PFSK-1 (cell line): ENCODE results near the gene ETV7.
A peak's percentile ranks its signal among the peaks of the same experiment; 100 is the strongest.

ENCODE experiments used
- FOXP2 ChIP-seq: optimal IDR thresholded peaks from 2 replicates; pipeline ENCODE3; 2011; ENCODE audit warnings: borderline replicate concordance, control low read depth, inconsistent platforms; ENCODE audit not compliant: insufficient read depth; ENCODE audit errors: extremely low read length, extremely low read depth
- POLR2AphosphoS5 ChIP-seq: IDR thresholded peaks from 2 replicates; pipeline ENCODE4 v1.6.1; 2012; ENCODE audit warnings: low read depth, mild to moderate bottlenecking, control low read depth, low read length, moderate library complexity
- SIN3A ChIP-seq: IDR thresholded peaks from 2 replicates; pipeline ENCODE4 v1.6.1; 2012; ENCODE audit warnings: mild to moderate bottlenecking, low read length, moderate library complexity, borderline replicate concordance; ENCODE audit not compliant: insufficient read depth
- TAF1 ChIP-seq: IDR thresholded peaks from 2 replicates; pipeline ENCODE4 v1.6.1; 2012; ENCODE audit warnings: low read length, control low read depth, borderline replicate concordance; ENCODE audit not compliant: insufficient read depth
- TF ChIP-seq, protein P1 (sequence below), 2 experiments: IDR thresholded peaks; 2 replicates each; pipeline versions ENCODE4 v1.6.1 to v1.8.0; 2011 to 2012; ENCODE audit warnings: low read depth in 2 of 2, low read length in 2 of 2, control low read depth in 1 of 2, inconsistent platforms in 1 of 2, mild to moderate bottlenecking in 1 of 2, moderate library complexity in 1 of 2; ENCODE audit not compliant: insufficient read depth in 1 of 2

The ETV7 gene

DNA sequence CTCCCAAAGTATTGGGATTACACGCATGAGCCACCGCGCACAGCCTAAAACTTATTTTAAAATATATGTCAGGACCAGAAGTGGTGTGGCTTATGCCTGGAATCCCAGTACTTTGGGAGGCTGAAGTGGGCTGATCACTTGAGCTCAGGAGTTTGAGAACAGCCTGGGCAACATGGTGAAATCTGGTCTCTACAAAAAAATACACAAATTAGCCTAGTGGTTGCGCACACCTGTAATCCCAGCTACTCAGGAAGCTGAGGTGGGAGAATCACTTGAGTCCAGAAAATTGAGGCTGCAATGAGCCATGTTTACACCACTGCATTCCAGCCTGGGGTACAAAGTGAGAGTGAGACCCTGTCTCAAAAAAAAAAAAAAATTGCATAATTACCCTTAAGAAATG lies 41.4 kb upstream of the ETV7 start:
- TF ChIP-seq TAF1 (no peak), POLR2AphosphoS5 (no peak), SIN3A (no peak), FOXP2 (no peak)
- TF ChIP-seq, protein P1, sequence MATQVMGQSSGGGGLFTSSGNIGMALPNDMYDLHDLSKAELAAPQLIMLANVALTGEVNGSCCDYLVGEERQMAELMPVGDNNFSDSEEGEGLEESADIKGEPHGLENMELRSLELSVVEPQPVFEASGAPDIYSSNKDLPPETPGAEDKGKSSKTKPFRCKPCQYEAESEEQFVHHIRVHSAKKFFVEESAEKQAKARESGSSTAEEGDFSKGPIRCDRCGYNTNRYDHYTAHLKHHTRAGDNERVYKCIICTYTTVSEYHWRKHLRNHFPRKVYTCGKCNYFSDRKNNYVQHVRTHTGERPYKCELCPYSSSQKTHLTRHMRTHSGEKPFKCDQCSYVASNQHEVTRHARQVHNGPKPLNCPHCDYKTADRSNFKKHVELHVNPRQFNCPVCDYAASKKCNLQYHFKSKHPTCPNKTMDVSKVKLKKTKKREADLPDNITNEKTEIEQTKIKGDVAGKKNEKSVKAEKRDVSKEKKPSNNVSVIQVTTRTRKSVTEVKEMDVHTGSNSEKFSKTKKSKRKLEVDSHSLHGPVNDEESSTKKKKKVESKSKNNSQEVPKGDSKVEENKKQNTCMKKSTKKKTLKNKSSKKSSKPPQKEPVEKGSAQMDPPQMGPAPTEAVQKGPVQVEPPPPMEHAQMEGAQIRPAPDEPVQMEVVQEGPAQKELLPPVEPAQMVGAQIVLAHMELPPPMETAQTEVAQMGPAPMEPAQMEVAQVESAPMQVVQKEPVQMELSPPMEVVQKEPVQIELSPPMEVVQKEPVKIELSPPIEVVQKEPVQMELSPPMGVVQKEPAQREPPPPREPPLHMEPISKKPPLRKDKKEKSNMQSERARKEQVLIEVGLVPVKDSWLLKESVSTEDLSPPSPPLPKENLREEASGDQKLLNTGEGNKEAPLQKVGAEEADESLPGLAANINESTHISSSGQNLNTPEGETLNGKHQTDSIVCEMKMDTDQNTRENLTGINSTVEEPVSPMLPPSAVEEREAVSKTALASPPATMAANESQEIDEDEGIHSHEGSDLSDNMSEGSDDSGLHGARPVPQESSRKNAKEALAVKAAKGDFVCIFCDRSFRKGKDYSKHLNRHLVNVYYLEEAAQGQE (IDR thresholded peaks at IDR 0.05; ENCODE audit: insufficient read depth in 1 of 2, low read depth in 2 of 2, low read length in 2 of 2) = no peak

DNA sequence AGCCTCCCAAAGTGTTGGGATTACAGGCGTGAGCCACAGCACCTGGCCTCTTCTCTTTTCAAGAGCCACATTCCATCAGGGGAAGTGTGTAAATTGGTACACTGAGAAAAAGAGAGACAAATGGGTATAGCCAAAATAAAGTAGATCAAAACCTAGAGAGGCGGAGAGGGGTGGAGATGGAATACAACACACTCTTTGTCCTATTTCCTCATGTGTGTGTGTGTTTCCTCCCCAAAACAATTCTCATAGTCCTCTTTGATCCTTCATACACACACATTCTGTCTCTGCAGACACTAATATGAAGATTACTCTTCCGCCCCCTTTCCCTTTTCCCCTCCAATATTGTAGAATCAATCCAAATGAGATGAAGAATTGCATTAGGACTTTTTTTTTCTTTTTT lies 39.2 kb upstream of the ETV7 start:
- TF ChIP-seq POLR2AphosphoS5 = no peak
- no peak for TF ChIP-seq TAF1
- no peak for TF ChIP-seq SIN3A
- no peak for TF ChIP-seq FOXP2
- TF ChIP-seq, protein P1 (IDR thresholded peaks at IDR 0.05; ENCODE audit: insufficient read depth in 1 of 2, low read depth in 2 of 2, low read length in 2 of 2) = no peak

DNA sequence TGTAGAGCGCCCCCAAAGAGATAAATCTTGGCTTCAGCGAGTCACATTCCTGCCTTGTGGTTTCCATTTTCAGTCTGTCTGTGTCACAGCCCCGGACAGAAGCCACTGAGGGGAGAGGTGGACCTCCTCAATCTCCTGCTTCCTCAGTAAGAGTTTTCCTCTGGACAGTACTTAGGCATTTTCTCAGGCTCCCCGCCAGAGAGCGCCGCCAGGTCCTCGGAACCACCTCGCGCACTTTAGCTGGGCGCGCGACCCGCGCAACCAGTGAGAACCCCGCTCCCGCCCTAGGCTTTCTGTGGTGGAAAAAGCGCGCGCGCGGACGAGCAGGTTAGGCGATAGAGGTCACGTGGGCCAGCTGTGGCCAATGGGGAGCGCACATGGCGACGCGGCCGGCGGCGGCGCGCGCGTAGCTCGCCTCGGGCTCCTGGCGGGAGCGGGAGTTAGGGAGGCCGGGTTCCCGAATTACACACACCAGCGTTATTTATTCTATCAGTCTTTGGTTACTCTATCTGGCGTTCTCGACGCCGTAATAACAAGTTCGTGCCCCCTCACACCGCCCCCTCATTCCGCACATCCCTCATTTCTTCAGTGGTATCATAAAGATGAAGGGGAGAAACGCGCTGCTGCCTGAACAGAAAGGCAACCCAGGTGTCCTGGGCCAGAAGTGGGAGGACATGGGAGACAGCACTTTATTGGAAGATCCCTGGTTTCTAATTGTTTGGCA lies 35.8 kb upstream of the ETV7 start:
- 0 out of 2 replicates have a peak, but pooled peaks have one; percentile 30 for TF ChIP-seq SIN3A
- TF ChIP-seq, protein P1 (IDR thresholded peaks at IDR 0.05; ENCODE audit: insufficient read depth in 1 of 2, low read depth in 2 of 2, low read length in 2 of 2) = no peak
- TF ChIP-seq FOXP2 = peak; percentile 58
- TF ChIP-seq POLR2AphosphoS5 = peak; percentile 81
- peak; percentile 61; the same call in 1 of the 2 replicates for TF ChIP-seq TAF1

DNA sequence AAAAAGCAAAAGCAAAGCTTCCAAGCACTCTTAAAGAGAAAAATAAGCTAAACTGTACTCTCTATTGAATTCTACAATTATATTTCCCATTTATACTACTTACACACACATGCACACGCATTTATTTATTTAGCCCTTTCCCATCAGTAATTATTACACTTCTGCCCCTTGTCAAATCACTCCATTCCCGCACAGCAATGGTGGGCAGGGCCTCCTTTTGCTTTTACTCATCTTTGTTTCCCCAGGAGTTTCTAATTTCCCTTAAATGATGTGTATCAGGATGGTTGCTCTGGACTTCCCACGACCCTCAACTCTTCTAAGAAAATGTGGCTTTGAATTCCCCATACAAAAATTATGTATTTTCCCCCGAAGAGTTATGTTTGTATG lies 35.2 kb upstream of the ETV7 start:
- TF ChIP-seq SIN3A = no peak
- no peak for TF ChIP-seq FOXP2
- TF ChIP-seq, protein P1 (IDR thresholded peaks at IDR 0.05; ENCODE audit: insufficient read depth in 1 of 2, low read depth in 2 of 2, low read length in 2 of 2) = no peak

DNA sequence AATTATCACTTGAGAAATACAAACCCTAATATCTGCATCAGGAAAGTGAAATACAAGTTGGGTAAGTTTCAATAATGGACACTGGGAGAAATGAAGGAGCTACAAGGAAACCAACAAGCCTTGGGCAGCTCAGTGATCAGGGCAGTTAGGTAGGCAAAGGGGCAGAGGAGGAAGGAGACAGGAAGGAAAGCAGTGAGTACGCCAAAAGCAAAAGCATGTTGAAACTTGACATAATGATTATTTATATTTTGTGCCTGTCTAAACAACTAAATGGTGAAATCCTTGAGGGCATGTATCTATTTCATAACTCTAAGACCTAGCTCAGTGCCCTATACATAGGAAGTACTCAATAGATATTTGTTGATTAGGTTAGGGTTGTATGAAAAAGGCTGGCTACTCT lies 31.8 kb upstream of the ETV7 start:
- no peak for TF ChIP-seq POLR2AphosphoS5
- no peak for TF ChIP-seq SIN3A
- no peak for TF ChIP-seq TAF1
- TF ChIP-seq, protein P1 (IDR thresholded peaks at IDR 0.05; ENCODE audit: insufficient read depth in 1 of 2, low read depth in 2 of 2, low read length in 2 of 2) = no peak
- no peak for TF ChIP-seq FOXP2
